ENCODE measurements around the gene DOP1A.

- TF ChIP-seq, protein P1, sequence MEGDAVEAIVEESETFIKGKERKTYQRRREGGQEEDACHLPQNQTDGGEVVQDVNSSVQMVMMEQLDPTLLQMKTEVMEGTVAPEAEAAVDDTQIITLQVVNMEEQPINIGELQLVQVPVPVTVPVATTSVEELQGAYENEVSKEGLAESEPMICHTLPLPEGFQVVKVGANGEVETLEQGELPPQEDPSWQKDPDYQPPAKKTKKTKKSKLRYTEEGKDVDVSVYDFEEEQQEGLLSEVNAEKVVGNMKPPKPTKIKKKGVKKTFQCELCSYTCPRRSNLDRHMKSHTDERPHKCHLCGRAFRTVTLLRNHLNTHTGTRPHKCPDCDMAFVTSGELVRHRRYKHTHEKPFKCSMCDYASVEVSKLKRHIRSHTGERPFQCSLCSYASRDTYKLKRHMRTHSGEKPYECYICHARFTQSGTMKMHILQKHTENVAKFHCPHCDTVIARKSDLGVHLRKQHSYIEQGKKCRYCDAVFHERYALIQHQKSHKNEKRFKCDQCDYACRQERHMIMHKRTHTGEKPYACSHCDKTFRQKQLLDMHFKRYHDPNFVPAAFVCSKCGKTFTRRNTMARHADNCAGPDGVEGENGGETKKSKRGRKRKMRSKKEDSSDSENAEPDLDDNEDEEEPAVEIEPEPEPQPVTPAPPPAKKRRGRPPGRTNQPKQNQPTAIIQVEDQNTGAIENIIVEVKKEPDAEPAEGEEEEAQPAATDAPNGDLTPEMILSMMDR (IDR thresholded peaks at IDR 0.05): no peak
- no peak for TF ChIP-seq POLR2A (IDR thresholded peaks at IDR 0.05)
- TF ChIP-seq EP300 (IDR thresholded peaks at IDR 0.05): no peak
These were observed 113.0 kb downstream of the DOP1A start for GRCh38 chr6:83180426-83180950.

All from gastroesophageal sphincter (tissue), 3 donors.